H9 (cell line): ENCODE data around the gene RBM5. TPM values are rescaled to one million over a fixed set of nuclear protein-coding genes. Genes with fewer than 3 reads are reported as not detected.

Experiments used
- DNase-seq: peaks from one replicate; pipeline ENCODE4 v3.0.0-alpha.2; 2017
- H2AFZ ChIP-seq: one replicate; pipeline ENCODE4 v1.6.1; 2013; ENCODE audit warnings: mild to moderate bottlenecking, low read length, control low read depth, moderate library complexity
- H2AK5ac ChIP-seq: 2 replicates; pipeline ENCODE4 v1.6.1; 2013; ENCODE audit warnings: low read length, control low read depth, mixed read lengths; ENCODE audit not compliant: insufficient read length
- H2BK120ac ChIP-seq: one replicate; pipeline ENCODE4 v1.6.1; 2013; ENCODE audit warnings: low read depth, mild to moderate bottlenecking, low read length, control low read depth, inconsistent platforms; ENCODE audit not compliant: poor library complexity, severe bottlenecking
- H2BK12ac ChIP-seq: 2 replicates; pipeline ENCODE4 v1.6.1; 2013; ENCODE audit warnings: low read length, control low read depth, mixed read lengths, low read depth; ENCODE audit not compliant: insufficient read length
- H2BK15ac ChIP-seq: 2 replicates; pipeline ENCODE4 v1.6.1; 2013; ENCODE audit warnings: low read depth, low read length, control low read depth
- H2BK20ac ChIP-seq: one replicate; pipeline ENCODE4 v1.6.1; 2013; ENCODE audit warnings: low read depth, mild to moderate bottlenecking, low read length, control low read depth, inconsistent platforms; ENCODE audit not compliant: poor library complexity, severe bottlenecking
- H2BK5ac ChIP-seq: 2 replicates; pipeline ENCODE4 v1.6.1; 2013; ENCODE audit warnings: low read length, control low read depth, mixed read lengths; ENCODE audit not compliant: insufficient read length
- H3K14ac ChIP-seq: 2 replicates; pipeline ENCODE4 v1.6.1; 2013; ENCODE audit warnings: low read length, control low read depth; ENCODE audit not compliant: insufficient read depth
- H3K18ac ChIP-seq: 2 replicates; pipeline ENCODE4 v1.6.1; 2013; ENCODE audit warnings: low read depth, mild to moderate bottlenecking, mixed read lengths, low read length, control low read depth; ENCODE audit not compliant: insufficient read length
- H3K23ac ChIP-seq: 2 replicates; pipeline ENCODE4 v1.6.1; 2013; ENCODE audit warnings: low read length, control low read depth, mixed read lengths, low read depth; ENCODE audit not compliant: insufficient read length
- H3K23me2 ChIP-seq: 2 replicates; pipeline ENCODE4 v1.6.1; 2013; ENCODE audit warnings: low read depth, mild to moderate bottlenecking, mixed read lengths, low read length, control low read depth; ENCODE audit not compliant: insufficient read length, poor library complexity, severe bottlenecking
- H3K27ac ChIP-seq: 2 replicates; pipeline ENCODE4 v1.5.1; 2013; ENCODE audit warnings: low read length, control low read depth, mixed read lengths, low read depth; ENCODE audit not compliant: insufficient read length
- H3K27me3 ChIP-seq: 2 replicates; pipeline ENCODE4 v1.6.1; 2013; ENCODE audit warnings: low read length, control low read depth, inconsistent platforms; ENCODE audit not compliant: insufficient read depth
- H3K4ac ChIP-seq: 2 replicates; pipeline ENCODE4 v1.6.1; 2013; ENCODE audit warnings: low read depth, mild to moderate bottlenecking, control low read depth, inconsistent platforms, low read length, moderate library complexity
- H3K4me1 ChIP-seq: 2 replicates; pipeline ENCODE4 v1.6.1; 2013; ENCODE audit warnings: low read length, control low read depth, inconsistent platforms; ENCODE audit not compliant: insufficient read depth
- H3K4me2 ChIP-seq: 2 replicates; pipeline ENCODE4 v1.6.1; 2013; ENCODE audit warnings: low read length, control low read depth, mixed read lengths; ENCODE audit not compliant: insufficient read length, insufficient read depth
- H3K56ac ChIP-seq: 2 replicates; pipeline ENCODE4 v1.6.1; 2013; ENCODE audit warnings: low read depth, mild to moderate bottlenecking, mixed read lengths, low read length, control low read depth; ENCODE audit not compliant: insufficient read length
- H3K79me1 ChIP-seq: 2 replicates; pipeline ENCODE4 v1.6.1; 2013; ENCODE audit warnings: low read depth, mild to moderate bottlenecking, moderate library complexity, low read length, control low read depth, inconsistent platforms; ENCODE audit not compliant: insufficient read depth, poor library complexity, severe bottlenecking
- H3K79me2 ChIP-seq: 2 replicates; pipeline ENCODE4 v1.6.1; 2013; ENCODE audit warnings: low read length, control low read depth, inconsistent platforms; ENCODE audit not compliant: insufficient read depth
- H3K9ac ChIP-seq: 2 replicates; pipeline ENCODE4 v1.6.1; 2013; ENCODE audit warnings: low read length, control low read depth, mixed read lengths; ENCODE audit not compliant: insufficient read length; ENCODE audit errors: extremely low read depth
- H3K9me3 ChIP-seq: one replicate; pipeline ENCODE4 v1.6.1; 2013; ENCODE audit warnings: low read depth, low read length, inconsistent platforms; ENCODE audit not compliant: control insufficient read depth
- H3T11ph ChIP-seq: one replicate; pipeline ENCODE4 v1.6.1; 2013; ENCODE audit warnings: mild to moderate bottlenecking, low read length, control low read depth, inconsistent platforms
- H4K20me1 ChIP-seq: one replicate; pipeline ENCODE4 v1.6.1; 2013; ENCODE audit not compliant: control insufficient read depth, insufficient read length, insufficient read depth
- H4K5ac ChIP-seq: 2 replicates; pipeline ENCODE4 v1.6.1; 2013; ENCODE audit warnings: low read depth, mild to moderate bottlenecking, mixed read lengths, low read length, control low read depth; ENCODE audit not compliant: insufficient read length
- H4K8ac ChIP-seq: replicated peaks from 2 replicates; pipeline ENCODE4 v1.6.1; 2013; ENCODE audit warnings: low read length, control low read depth, mixed read lengths, low read depth; ENCODE audit not compliant: insufficient read length
- H4K91ac ChIP-seq: 2 replicates; pipeline ENCODE4 v1.6.1; 2013; ENCODE audit warnings: low read depth, mild to moderate bottlenecking, moderate library complexity, mixed read lengths, low read length, control low read depth; ENCODE audit not compliant: insufficient read length
- H3K27ac Mint-ChIP-seq, 3 experiments: 2 replicates in 2 of 3; 3 replicates in 1 of 3; pipeline ENCODE4 v1.8.0; 2020 to 2021; ENCODE audit warnings: mixed read lengths in 3 of 3, mild to moderate bottlenecking in 1 of 3, moderate library complexity in 1 of 3
- H3K27me3 Mint-ChIP-seq: 2 replicates; pipeline ENCODE4 v1.8.0; 2021; ENCODE audit warnings: low read depth, mild to moderate bottlenecking, moderate library complexity, mixed read lengths
- H3K36me3 Mint-ChIP-seq, 3 experiments: 2 replicates in 2 of 3; 3 replicates in 1 of 3; pipeline ENCODE4 v1.8.0; 2020 to 2021; ENCODE audit warnings: low read depth in 3 of 3, mixed read lengths in 3 of 3; ENCODE audit not compliant: insufficient read depth in 1 of 3
- H3K4me1 Mint-ChIP-seq, 2 experiments: 2 replicates each; pipeline ENCODE4 v1.8.0; 2020; ENCODE audit warnings: mixed read lengths in 2 of 2
- H3K4me3 Mint-ChIP-seq, 2 experiments: 2 replicates in 1 of 2; 3 replicates in 1 of 2; pipeline ENCODE4 v1.8.0; 2020 to 2021; ENCODE audit warnings: mild to moderate bottlenecking in 2 of 2, mixed read lengths in 2 of 2, moderate library complexity in 1 of 2
- H3K9me3 Mint-ChIP-seq, 2 experiments: 2 replicates in 1 of 2; 3 replicates in 1 of 2; pipeline ENCODE4 v1.8.0; 2020; ENCODE audit warnings: mild to moderate bottlenecking in 2 of 2, mixed read lengths in 2 of 2, moderate library complexity in 1 of 2
- WGBS: extraction: QIAGEN DNeasy Blood & Tissue Kit; methylation state at CpG from one replicate; pipeline ENCODE4 v1.1.7; 2013; ENCODE audit warnings: missing lambda C conversion rate, low lambda C conversion rate, mixed read lengths; ENCODE audit not compliant: insufficient read length; ENCODE audit errors: extremely low coverage; 5-methylcytosine and 5-hydroxymethylcytosine counted together
- total RNA-seq: library from RNA; stranded (reverse); gene quantifications from 2 replicates; pipeline ENCODE4 v1.2.1, GENCODE V29; 2021
- TF ChIP-seq, protein P1 (sequence below): fragments of 200-600 bp; sonication (generic); conservative IDR thresholded peaks from 3 replicates; pipeline ENCODE4 v1.8.0; 2021; ENCODE audit warnings: antibody characterized with exemption, mild to moderate bottlenecking

Gene RBM5
- total RNA-seq, 1 experiment from 2014 or later = 123 TPM

DNA sequence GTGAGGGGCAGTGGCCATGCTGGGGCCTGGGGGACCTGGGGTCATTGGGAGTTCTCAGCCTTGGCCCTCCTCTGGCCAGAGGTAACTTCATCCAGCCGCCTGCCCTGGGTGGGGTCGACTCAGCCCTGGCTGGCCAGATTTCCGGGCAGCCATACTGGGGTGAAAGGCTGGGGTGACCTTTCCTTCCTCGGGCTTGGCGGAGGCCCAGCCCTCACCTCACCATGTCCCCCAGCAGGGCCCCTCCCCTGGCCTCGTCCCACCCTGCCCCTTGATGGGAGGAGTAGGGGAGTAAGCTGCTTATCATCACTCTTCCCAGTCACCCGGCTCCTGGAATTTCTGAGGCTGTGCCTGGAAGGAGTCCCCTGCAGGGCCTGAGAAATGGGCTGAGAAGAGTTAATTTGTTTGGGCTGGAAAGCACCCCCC lies 71.9 kb downstream of the RBM5 start:
- H3K4me1 ChIP-seq = peaks cover under 1% of the 10 kb centered on the region
- no peak overlapping the region for H3K14ac ChIP-seq
- no CpG with 5 or more reads among the region's 7 CpGs for WGBS
- peaks cover 2% of the 10 kb centered on the region for H3K79me1 ChIP-seq
- no peak overlapping the region for H3K27ac ChIP-seq
- no peaks in the 10 kb centered on the region for H3K27me3 ChIP-seq
- no peaks in the 10 kb centered on the region for H4K20me1 ChIP-seq
- H4K91ac ChIP-seq = no peak overlapping the region
- TF ChIP-seq, protein P1, sequence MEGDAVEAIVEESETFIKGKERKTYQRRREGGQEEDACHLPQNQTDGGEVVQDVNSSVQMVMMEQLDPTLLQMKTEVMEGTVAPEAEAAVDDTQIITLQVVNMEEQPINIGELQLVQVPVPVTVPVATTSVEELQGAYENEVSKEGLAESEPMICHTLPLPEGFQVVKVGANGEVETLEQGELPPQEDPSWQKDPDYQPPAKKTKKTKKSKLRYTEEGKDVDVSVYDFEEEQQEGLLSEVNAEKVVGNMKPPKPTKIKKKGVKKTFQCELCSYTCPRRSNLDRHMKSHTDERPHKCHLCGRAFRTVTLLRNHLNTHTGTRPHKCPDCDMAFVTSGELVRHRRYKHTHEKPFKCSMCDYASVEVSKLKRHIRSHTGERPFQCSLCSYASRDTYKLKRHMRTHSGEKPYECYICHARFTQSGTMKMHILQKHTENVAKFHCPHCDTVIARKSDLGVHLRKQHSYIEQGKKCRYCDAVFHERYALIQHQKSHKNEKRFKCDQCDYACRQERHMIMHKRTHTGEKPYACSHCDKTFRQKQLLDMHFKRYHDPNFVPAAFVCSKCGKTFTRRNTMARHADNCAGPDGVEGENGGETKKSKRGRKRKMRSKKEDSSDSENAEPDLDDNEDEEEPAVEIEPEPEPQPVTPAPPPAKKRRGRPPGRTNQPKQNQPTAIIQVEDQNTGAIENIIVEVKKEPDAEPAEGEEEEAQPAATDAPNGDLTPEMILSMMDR = no peak
- H2BK5ac ChIP-seq = no peak overlapping the region
- H2BK20ac ChIP-seq = no peak overlapping the region
- H2BK120ac ChIP-seq = no peak overlapping the region
- Mint-ChIP-seq H3K9me3 (no peaks in the 10 kb centered on the region), H3K4me1 (peaks cover 40 to 52% of the 10 kb centered on the region in 2 experiments), H3K27ac (no peak overlapping the region), H3K36me3 (peaks cover 16 to 41% (median 29%) of the 10 kb centered on the region in 3 experiments; a peak in 6 of 7 replicates), H3K4me3 (no peak overlapping the region), H3K27me3 (peaks cover 8% of the 10 kb centered on the region; the same call in 1 of the 2 replicates)
- no peak for DNase-seq
- no peak overlapping the region for H2BK15ac ChIP-seq
- no peak overlapping the region for H3K18ac ChIP-seq
- H3K4me2 ChIP-seq = no peak overlapping the region
- H4K8ac ChIP-seq = no peak overlapping the region
- H3K9me3 ChIP-seq = no peaks in the 10 kb centered on the region
- H3K56ac ChIP-seq = no peak overlapping the region
- H3K23me2 ChIP-seq = peaks cover 13% of the 10 kb centered on the region
- no peak overlapping the region for H2AFZ ChIP-seq
- H3K23ac ChIP-seq = no peak overlapping the region
- H3T11ph ChIP-seq = no peak overlapping the region
- H3K4ac ChIP-seq = no peak overlapping the region
- no peaks in the 10 kb centered on the region for H3K79me2 ChIP-seq
- no peak overlapping the region for H4K5ac ChIP-seq
- H2AK5ac ChIP-seq = no peak overlapping the region
- no peak overlapping the region for H2BK12ac ChIP-seq
- H3K9ac ChIP-seq = no peak overlapping the region
